PFSK-1 (cell line): ENCODE measurements around the gene REXO4.

Source experiments
- TAF1 ChIP-seq: IDR thresholded peaks from 2 replicates; pipeline ENCODE4 v1.6.1; 2012; ENCODE audit warnings: low read length, control low read depth, borderline replicate concordance; ENCODE audit not compliant: insufficient read depth
- TF ChIP-seq, protein P1 (sequence below), 2 experiments: IDR thresholded peaks; 2 replicates each; pipeline versions ENCODE4 v1.6.1 to v1.8.0; 2011 to 2012; ENCODE audit warnings: low read depth in 2 of 2, low read length in 2 of 2, control low read depth in 1 of 2, inconsistent platforms in 1 of 2, mild to moderate bottlenecking in 1 of 2, moderate library complexity in 1 of 2; ENCODE audit not compliant: insufficient read depth in 1 of 2

DNA sequence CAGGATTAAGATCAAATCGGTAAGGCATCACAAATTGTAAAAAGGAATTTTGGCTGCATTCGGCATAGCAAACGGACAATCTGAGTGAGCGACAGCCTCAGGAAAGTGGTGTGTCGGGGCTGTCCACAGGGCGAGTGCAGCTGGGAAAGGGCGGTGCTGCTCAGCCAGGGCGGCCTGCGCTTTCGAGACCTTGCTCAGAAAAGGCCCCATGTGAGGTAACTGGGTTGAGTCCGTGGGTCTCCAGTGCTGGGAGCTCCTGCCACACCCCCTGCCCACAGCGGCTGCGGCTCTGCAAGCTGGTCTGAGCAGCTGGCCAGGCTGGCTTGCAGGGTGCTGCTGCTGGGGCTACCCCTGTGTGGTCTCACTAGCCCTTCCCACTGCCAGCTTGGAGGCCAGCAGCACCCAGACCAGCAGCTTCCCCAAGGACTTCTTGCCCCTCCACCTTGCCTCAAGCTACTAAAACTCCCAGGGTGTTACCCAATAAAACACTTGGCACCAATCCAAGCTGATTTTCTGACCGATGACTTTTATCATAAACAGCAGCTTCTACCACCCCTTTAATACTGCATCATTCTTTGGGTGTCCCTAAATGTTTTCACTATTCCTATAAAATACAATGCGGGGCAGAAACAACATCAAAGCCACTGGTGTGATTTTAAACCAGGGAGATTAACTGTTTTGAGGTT lies 55.3 kb downstream of the REXO4 start:
- no peak for TF ChIP-seq TAF1
- TF ChIP-seq, protein P1, sequence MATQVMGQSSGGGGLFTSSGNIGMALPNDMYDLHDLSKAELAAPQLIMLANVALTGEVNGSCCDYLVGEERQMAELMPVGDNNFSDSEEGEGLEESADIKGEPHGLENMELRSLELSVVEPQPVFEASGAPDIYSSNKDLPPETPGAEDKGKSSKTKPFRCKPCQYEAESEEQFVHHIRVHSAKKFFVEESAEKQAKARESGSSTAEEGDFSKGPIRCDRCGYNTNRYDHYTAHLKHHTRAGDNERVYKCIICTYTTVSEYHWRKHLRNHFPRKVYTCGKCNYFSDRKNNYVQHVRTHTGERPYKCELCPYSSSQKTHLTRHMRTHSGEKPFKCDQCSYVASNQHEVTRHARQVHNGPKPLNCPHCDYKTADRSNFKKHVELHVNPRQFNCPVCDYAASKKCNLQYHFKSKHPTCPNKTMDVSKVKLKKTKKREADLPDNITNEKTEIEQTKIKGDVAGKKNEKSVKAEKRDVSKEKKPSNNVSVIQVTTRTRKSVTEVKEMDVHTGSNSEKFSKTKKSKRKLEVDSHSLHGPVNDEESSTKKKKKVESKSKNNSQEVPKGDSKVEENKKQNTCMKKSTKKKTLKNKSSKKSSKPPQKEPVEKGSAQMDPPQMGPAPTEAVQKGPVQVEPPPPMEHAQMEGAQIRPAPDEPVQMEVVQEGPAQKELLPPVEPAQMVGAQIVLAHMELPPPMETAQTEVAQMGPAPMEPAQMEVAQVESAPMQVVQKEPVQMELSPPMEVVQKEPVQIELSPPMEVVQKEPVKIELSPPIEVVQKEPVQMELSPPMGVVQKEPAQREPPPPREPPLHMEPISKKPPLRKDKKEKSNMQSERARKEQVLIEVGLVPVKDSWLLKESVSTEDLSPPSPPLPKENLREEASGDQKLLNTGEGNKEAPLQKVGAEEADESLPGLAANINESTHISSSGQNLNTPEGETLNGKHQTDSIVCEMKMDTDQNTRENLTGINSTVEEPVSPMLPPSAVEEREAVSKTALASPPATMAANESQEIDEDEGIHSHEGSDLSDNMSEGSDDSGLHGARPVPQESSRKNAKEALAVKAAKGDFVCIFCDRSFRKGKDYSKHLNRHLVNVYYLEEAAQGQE (IDR thresholded peaks at IDR 0.05; ENCODE audit: insufficient read depth in 1 of 2, low read depth in 2 of 2, low read length in 2 of 2): no peak
